ENCODE data around the gene PPFIA4.

The PPFIA4 gene

DNA sequence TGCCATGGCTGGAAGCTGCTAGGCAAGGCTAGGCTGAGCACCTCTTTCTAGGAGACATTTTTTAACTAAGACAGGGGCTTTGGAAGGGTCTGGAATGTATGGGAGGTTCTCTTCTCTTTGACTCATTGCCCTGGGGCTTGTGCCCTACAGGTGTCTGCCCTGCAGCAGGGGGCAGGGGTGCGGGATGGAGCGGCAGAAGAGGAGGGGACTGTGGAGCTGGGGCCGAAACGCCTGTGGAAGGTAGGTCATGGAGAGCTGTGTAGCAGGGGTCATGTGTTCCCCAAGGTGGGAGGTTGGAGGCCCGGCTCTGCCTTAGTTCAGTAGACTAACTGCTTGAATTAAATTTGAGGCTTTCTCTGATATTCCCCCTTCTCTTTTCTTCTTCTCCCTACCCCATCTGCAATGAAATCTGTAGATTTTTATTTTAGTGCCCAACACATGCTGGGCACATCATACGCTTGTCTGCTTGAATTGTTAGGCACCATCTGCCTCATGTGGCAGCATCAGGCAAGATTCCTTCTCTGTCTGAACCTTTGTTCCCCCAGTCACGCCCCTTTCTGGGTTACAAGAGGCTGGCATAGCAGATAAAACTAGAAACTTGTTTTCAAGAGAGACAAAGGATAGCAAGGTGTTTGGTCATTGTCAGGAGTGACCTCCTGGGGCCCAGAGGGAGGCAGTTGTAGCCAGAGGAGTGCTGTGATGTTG lies 18.4 kb downstream of the PPFIA4 start:
- no peak overlapping the region for H3K27ac ChIP-seq
- TF ChIP-seq, protein P1, sequence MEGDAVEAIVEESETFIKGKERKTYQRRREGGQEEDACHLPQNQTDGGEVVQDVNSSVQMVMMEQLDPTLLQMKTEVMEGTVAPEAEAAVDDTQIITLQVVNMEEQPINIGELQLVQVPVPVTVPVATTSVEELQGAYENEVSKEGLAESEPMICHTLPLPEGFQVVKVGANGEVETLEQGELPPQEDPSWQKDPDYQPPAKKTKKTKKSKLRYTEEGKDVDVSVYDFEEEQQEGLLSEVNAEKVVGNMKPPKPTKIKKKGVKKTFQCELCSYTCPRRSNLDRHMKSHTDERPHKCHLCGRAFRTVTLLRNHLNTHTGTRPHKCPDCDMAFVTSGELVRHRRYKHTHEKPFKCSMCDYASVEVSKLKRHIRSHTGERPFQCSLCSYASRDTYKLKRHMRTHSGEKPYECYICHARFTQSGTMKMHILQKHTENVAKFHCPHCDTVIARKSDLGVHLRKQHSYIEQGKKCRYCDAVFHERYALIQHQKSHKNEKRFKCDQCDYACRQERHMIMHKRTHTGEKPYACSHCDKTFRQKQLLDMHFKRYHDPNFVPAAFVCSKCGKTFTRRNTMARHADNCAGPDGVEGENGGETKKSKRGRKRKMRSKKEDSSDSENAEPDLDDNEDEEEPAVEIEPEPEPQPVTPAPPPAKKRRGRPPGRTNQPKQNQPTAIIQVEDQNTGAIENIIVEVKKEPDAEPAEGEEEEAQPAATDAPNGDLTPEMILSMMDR (conservative IDR thresholded peaks at IDR 0.05), result no peak

DNA sequence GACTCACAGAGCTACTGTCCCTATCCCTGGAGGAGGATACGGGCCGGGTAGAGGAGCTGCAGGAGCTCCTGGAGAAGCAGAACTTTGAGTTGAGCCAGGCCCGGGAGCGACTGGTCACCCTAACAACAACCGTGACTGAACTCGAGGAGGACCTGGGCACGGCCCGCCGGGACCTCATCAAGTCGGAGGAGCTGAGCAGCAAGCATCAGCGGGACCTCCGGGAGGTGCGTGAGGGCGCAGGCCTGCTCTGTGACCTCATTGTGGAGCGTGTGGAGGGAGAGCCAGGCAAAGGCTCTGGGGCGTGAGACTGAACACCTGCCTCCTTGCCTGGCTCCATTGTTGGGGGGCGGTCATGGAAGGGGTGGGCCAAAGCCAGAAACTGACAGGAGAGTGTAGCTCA lies 19.0 kb downstream of the PPFIA4 start:
- no peak overlapping the region for H3K27ac ChIP-seq
- TF ChIP-seq, protein P1 (conservative IDR thresholded peaks at IDR 0.05), result no peak

DNA sequence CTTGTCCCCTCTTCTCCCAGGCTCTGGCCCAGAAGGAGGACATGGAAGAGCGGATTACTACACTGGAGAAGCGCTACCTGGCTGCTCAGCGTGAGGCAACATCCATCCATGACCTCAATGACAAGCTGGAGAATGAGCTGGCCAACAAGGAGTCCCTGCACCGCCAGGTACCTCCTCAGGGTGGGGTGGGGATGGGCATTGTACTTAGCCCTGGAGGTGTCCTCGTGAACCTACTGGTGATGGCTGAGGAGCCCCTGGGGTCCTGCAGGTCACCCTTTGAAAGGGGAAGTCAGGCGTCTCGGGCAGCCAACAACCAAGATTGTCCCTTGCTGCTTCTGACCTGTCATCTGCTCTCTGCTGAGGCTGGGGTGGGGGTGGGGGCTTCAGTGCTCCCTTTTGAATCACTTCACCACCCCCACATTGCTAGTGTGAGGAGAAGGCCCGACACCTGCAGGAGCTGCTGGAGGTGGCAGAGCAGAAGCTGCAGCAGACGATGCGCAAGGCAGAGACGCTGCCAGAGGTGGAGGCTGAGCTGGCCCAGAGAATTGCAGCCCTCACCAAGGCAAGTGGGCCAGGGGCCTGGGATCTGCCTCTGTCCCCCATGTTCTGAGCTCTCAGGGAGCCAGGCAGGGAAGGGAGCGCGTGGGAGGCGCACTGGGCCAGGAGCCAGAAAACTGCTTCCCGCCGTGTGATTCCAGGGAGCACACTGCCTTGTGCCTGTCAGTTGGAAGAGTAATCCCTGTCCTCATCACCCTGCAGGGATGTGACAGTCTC lies 19.7 kb downstream of the PPFIA4 start:
- no peak overlapping the region for H3K27ac ChIP-seq
- TF ChIP-seq, protein P1 (conservative IDR thresholded peaks at IDR 0.05), result no peak

DNA sequence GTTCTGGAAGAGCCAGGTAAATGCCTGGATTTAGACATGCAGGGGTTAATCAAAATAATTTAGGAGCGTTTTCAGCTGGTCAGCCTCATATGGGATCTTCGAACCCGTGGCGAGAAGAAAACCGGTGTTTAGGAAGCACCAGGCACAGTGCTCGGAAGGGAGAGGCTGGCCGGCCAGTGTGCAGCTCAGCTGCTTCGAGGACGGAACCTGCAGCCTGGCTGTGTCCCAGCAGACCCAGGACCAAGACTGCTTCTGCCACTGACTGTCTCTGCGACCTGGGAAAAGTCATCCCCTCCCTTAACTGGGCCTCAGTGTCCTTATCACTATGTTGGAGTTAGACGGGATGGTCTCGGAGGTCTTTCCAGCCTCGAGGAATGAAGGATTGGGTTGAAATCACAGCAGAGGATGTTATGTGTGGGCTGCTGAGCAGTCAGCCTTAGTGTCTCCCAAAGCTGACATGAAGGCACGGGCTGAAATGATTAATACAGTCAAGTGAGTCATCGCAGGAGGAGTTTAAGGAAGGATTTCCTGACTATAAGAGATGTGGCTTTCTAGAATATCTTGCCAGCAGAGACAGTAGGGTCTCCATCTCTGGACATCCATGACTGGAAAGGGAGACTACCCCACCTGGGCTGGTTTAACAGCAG lies 20.8 kb downstream of the PPFIA4 start:
- TF ChIP-seq, protein P1 (conservative IDR thresholded peaks at IDR 0.05), result no peak
- no peak overlapping the region for H3K27ac ChIP-seq

DNA sequence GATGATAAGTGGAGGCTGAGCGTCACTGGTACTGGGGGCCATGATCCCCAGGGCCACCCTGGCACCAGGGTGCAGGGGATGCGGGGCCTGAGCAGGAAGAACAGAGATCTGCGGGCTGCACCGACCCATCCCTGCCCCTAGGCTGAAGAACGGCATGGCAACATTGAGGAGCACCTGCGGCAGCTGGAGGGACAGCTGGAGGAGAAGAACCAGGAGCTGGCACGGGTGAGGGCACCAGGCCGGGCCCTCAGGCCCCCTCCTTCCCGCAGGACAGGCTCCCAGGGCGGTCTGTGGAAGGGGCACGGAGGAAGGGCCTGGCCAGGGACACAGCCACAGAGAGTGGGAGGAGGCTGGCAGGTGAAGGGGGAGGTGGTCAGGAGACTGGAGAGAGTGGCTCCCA lies 21.8 kb downstream of the PPFIA4 start:
- TF ChIP-seq, protein P1 (conservative IDR thresholded peaks at IDR 0.05), result no peak
- no peak overlapping the region for H3K27ac ChIP-seq

DNA sequence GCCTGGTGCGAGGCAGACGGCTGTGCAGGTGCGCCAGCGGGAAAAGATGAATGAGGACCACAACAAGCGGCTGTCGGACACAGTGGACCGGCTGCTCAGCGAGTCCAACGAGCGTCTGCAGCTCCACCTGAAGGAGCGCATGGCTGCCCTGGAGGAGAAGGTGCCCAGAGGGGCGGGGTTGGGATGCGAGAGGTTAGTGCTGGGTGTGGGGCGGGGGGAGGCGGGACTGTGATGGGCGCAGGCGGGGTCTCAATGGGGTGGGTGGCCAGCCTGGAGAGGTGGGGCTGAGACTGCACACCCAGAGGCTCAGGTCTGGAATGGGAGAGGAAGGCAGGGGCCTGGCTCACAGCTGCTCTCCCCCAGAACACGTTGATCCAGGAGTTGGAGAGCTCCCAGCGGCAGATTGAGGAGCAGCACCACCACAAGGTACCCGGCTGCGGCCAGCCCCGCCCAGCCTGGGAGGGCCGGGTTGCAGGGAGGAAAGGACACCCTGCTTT lies 22.3 kb downstream of the PPFIA4 start:
- H3K27ac ChIP-seq, result no peak overlapping the region
- TF ChIP-seq, protein P1 (conservative IDR thresholded peaks at IDR 0.05), result no peak

DNA sequence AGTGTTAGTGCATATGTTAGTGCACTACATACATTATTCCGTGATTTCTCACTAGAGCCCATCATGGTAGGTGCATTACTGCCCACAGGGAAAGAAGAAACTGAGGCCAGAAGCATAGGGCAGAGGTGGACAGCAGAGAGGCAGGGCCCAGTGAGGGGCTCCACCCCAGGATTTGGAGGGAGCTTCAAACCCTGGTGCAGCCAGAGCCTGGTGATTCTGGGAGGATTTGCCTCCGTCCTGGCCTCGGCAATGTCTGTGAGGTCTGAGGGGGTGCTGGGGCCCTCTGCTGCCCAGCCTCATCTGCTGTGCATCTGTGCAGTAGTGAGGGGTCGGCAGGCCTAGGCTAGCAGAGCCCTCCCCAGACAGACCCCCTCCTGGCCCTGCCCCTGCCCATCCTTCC lies 22.8 kb downstream of the PPFIA4 start:
- TF ChIP-seq, protein P1 (conservative IDR thresholded peaks at IDR 0.05), result no peak
- no peak overlapping the region for H3K27ac ChIP-seq

Data from VCaP (cell line).